ENCODE data around the gene KIAA0825. TPM values are rescaled to one million over a fixed set of nuclear protein-coding genes. Genes with fewer than 3 reads are reported as not detected.

The KIAA0825 gene
- total and polyA plus RNA-seq, 2 donors (not counting 1 experiment from before 2014, with no cell fraction given): 1.7 to 3.6 TPM

GRCh38 chr5:94640176-94640575 lies 21.8 kb upstream of the KIAA0825 start:
- Histone ChIP-seq H3K9ac (ENCODE audit: insufficient read depth, low read length) (no peak overlapping the region), H3K4me2 (ENCODE audit: extremely low read depth, insufficient read depth, low read length) (no peak overlapping the region)
- TF ChIP-seq, protein P1, sequence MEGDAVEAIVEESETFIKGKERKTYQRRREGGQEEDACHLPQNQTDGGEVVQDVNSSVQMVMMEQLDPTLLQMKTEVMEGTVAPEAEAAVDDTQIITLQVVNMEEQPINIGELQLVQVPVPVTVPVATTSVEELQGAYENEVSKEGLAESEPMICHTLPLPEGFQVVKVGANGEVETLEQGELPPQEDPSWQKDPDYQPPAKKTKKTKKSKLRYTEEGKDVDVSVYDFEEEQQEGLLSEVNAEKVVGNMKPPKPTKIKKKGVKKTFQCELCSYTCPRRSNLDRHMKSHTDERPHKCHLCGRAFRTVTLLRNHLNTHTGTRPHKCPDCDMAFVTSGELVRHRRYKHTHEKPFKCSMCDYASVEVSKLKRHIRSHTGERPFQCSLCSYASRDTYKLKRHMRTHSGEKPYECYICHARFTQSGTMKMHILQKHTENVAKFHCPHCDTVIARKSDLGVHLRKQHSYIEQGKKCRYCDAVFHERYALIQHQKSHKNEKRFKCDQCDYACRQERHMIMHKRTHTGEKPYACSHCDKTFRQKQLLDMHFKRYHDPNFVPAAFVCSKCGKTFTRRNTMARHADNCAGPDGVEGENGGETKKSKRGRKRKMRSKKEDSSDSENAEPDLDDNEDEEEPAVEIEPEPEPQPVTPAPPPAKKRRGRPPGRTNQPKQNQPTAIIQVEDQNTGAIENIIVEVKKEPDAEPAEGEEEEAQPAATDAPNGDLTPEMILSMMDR (conservative IDR thresholded peaks at IDR 0.05 in 1 of 2, IDR thresholded peaks at IDR 0.05 in 1 of 2; ENCODE audit: low read depth in 1 of 2, low read length in 2 of 2): no peak
- no peak for TF ChIP-seq EZH2 (IDR thresholded peaks at IDR 0.05; ENCODE audit: low read length, missing control alignments)

GRCh38 chr5:94632024-94632423 lies 13.6 kb upstream of the KIAA0825 start:
- DNase-seq (ENCODE audit: low read depth in 2 of 2): peak in 1 of 2 donors; percentile 19
- Histone ChIP-seq H3K27ac (ENCODE audit: insufficient read depth, low read length) (no peak overlapping the region), H3K4me1 (ENCODE audit: control insufficient read depth, extremely low read depth, insufficient read depth, low read length) (no peaks in the 10 kb centered on the region), H3K9me3 (ENCODE audit: control insufficient read depth, insufficient read depth, low read depth, low read length) (no peaks in the 10 kb centered on the region), H3K79me2 (ENCODE audit: control insufficient read depth, insufficient read depth, low read length) (no peaks in the 10 kb centered on the region), H2AFZ (ENCODE audit: low read length) (no peak overlapping the region), H3K4me3 (replicated peaks in 1 of 4; ENCODE audit: control extremely low read depth in 1 of 4, insufficient read depth in 1 of 4, low read depth in 3 of 4, low read length in 4 of 4) (no peak overlapping the region), H3K36me3 (ENCODE audit: control insufficient read depth, insufficient read depth, low read length) (no peaks in the 10 kb centered on the region), H3K27me3 (ENCODE audit: control insufficient read depth, insufficient read depth, low read length) (no peaks in the 10 kb centered on the region), H3K4me2 (ENCODE audit: extremely low read depth, insufficient read depth, low read length) (no peak overlapping the region), H3K9ac (ENCODE audit: insufficient read depth, low read length) (no peak overlapping the region), H4K20me1 (ENCODE audit: control insufficient read depth, extremely low read depth, insufficient read depth, low read length) (no peaks in the 10 kb centered on the region)
- TF ChIP-seq, protein P1 (conservative IDR thresholded peaks at IDR 0.05 in 1 of 2, IDR thresholded peaks at IDR 0.05 in 1 of 2; ENCODE audit: low read depth in 1 of 2, low read length in 2 of 2): no peak
- TF ChIP-seq EZH2 (IDR thresholded peaks at IDR 0.05; ENCODE audit: low read length, missing control alignments): no peak

More at GRCh38 chr5:94640176-94640575, 21.8 kb upstream of the KIAA0825 start:
- Histone ChIP-seq H2AFZ (ENCODE audit: low read length) (no peak overlapping the region), H4K20me1 (ENCODE audit: control insufficient read depth, extremely low read depth, insufficient read depth, low read length) (no peaks in the 10 kb centered on the region), H3K27ac (ENCODE audit: insufficient read depth, low read length) (no peak overlapping the region), H3K36me3 (ENCODE audit: control insufficient read depth, insufficient read depth, low read length) (no peaks in the 10 kb centered on the region), H3K9me3 (ENCODE audit: control insufficient read depth, insufficient read depth, low read depth, low read length) (no peaks in the 10 kb centered on the region), H3K27me3 (ENCODE audit: control insufficient read depth, insufficient read depth, low read length) (no peaks in the 10 kb centered on the region), H3K79me2 (ENCODE audit: control insufficient read depth, insufficient read depth, low read length) (no peaks in the 10 kb centered on the region), H3K4me1 (ENCODE audit: control insufficient read depth, extremely low read depth, insufficient read depth, low read length) (no peaks in the 10 kb centered on the region), H3K4me3 (replicated peaks in 1 of 4; ENCODE audit: control extremely low read depth in 1 of 4, insufficient read depth in 1 of 4, low read depth in 3 of 4, low read length in 4 of 4) (no peak overlapping the region)
- DNase-seq (ENCODE audit: low read depth in 2 of 2): no peak

DNA sequence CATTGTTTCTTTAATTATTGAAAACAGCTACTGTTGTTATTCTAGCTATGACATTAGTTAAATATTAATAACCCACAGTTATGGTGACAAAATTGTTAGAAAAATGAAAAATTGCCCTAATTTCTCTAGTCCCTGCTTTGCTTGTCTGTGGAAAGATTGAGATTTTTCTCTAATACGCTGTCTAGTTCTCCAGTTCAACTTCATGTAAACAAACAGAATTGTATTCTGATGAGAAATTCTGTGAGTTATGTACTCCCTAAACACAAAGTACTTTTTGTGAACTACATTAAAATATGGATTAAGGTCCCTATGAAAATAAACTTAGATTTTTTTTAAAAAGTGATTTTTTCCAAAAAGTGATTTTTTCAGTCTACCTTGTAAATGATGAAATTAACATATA lies 8.8 kb upstream of the KIAA0825 start:
- no peak overlapping the region for H2AFZ ChIP-seq (ENCODE audit: low read length)
- H3K36me3 ChIP-seq (ENCODE audit: control insufficient read depth, insufficient read depth, low read length): no peaks in the 10 kb centered on the region
- no peaks in the 10 kb centered on the region for H4K20me1 ChIP-seq (ENCODE audit: control insufficient read depth, extremely low read depth, insufficient read depth, low read length)
- TF ChIP-seq, protein P1 (conservative IDR thresholded peaks at IDR 0.05 in 1 of 2, IDR thresholded peaks at IDR 0.05 in 1 of 2; ENCODE audit: low read depth in 1 of 2, low read length in 2 of 2): no peak
- no peak for TF ChIP-seq EZH2 (IDR thresholded peaks at IDR 0.05; ENCODE audit: low read length, missing control alignments)
- H3K4me3 ChIP-seq (replicated peaks in 1 of 4; ENCODE audit: control extremely low read depth in 1 of 4, insufficient read depth in 1 of 4, low read depth in 3 of 4, low read length in 4 of 4): no peak overlapping the region
- H3K4me2 ChIP-seq (ENCODE audit: extremely low read depth, insufficient read depth, low read length): peak overlapping the region; percentile 46
- no peak overlapping the region for H3K9ac ChIP-seq (ENCODE audit: insufficient read depth, low read length)
- H3K79me2 ChIP-seq (ENCODE audit: control insufficient read depth, insufficient read depth, low read length): peaks cover 4% of the 10 kb centered on the region
- H3K4me1 ChIP-seq (ENCODE audit: control insufficient read depth, extremely low read depth, insufficient read depth, low read length): peaks cover 5% of the 10 kb centered on the region
- no peaks in the 10 kb centered on the region for H3K27me3 ChIP-seq (ENCODE audit: control insufficient read depth, insufficient read depth, low read length)
- no peaks in the 10 kb centered on the region for H3K9me3 ChIP-seq (ENCODE audit: control insufficient read depth, insufficient read depth, low read depth, low read length)
- H3K27ac ChIP-seq (ENCODE audit: insufficient read depth, low read length): no peak overlapping the region
- peak in 1 of 2 donors; percentile 49 for DNase-seq (ENCODE audit: low read depth in 2 of 2)

Measured in fibroblast of lung (primary cell).